ENCODE data around the gene GPX3. TPM values are rescaled to one million over a fixed set of nuclear protein-coding genes. Genes with fewer than 3 reads are reported as not detected.

GPX3 gene
- total and polyA plus RNA-seq, 4 donors = 22.7 to 42.0 (median 33.6) TPM

GRCh38 chr5:151071848-151072629 is 51.6 kb downstream of the GPX3 start:
- H3K27ac ChIP-seq (ENCODE audit: low read depth, low read length) = no peak overlapping the region
- H3K4me3 ChIP-seq (ENCODE audit: low read depth, low read length) = no peak overlapping the region
- H3K4me1 ChIP-seq (ENCODE audit: control insufficient read depth, insufficient read depth, low read length) = peaks cover 33% of the 10 kb centered on the region
- H3K36me3 ChIP-seq (ENCODE audit: control insufficient read depth, insufficient read depth, low read length) = no peaks in the 10 kb centered on the region
- H3K27me3 ChIP-seq (ENCODE audit: control insufficient read depth, insufficient read depth, low read length) = no peaks in the 10 kb centered on the region
- DNase-seq (ENCODE audit: low read depth in 4 of 6, low spot score in 6 of 6) = no peak
- H3K9me3 ChIP-seq (ENCODE audit: control insufficient read depth, insufficient read depth, low read length) = no peaks in the 10 kb centered on the region
- 95% methylated on average over 7 of the region's 10 CpGs for WGBS (ENCODE audit: insufficient coverage)

- Histone ChIP-seq H3K4me1 (ENCODE audit: control insufficient read depth, insufficient read depth, low read length) (peaks cover 28% of the 10 kb centered on the region), H3K27ac (ENCODE audit: low read depth, low read length) (no peak overlapping the region), H3K27me3 (ENCODE audit: control insufficient read depth, insufficient read depth, low read length) (no peaks in the 10 kb centered on the region), H3K36me3 (ENCODE audit: control insufficient read depth, insufficient read depth, low read length) (no peaks in the 10 kb centered on the region), H3K4me3 (ENCODE audit: low read depth, low read length) (no peak overlapping the region), H3K9me3 (ENCODE audit: control insufficient read depth, insufficient read depth, low read length) (no peaks in the 10 kb centered on the region)
- no peak for DNase-seq (ENCODE audit: low read depth in 4 of 6, low spot score in 6 of 6)
- no CpG with 5 or more reads among the region's 5 CpGs for WGBS (ENCODE audit: insufficient coverage)
Measured at GRCh38 chr5:151072630-151073025, 52.2 kb downstream of the GPX3 start.

GRCh38 chr5:151073280-151073679 is 52.9 kb downstream of the GPX3 start:
- H3K9me3 ChIP-seq (ENCODE audit: control insufficient read depth, insufficient read depth, low read length) = no peaks in the 10 kb centered on the region
- no peak overlapping the region for H3K4me3 ChIP-seq (ENCODE audit: low read depth, low read length)
- no peaks in the 10 kb centered on the region for H3K36me3 ChIP-seq (ENCODE audit: control insufficient read depth, insufficient read depth, low read length)
- no CpG with 5 or more reads among the region's 2 CpGs for WGBS (ENCODE audit: insufficient coverage)
- no peak overlapping the region for H3K27ac ChIP-seq (ENCODE audit: low read depth, low read length)
- H3K27me3 ChIP-seq (ENCODE audit: control insufficient read depth, insufficient read depth, low read length) = no peaks in the 10 kb centered on the region
- peaks cover 21% of the 10 kb centered on the region for H3K4me1 ChIP-seq (ENCODE audit: control insufficient read depth, insufficient read depth, low read length)
- DNase-seq (ENCODE audit: low read depth in 4 of 6, low spot score in 6 of 6) = no peak

DNA sequence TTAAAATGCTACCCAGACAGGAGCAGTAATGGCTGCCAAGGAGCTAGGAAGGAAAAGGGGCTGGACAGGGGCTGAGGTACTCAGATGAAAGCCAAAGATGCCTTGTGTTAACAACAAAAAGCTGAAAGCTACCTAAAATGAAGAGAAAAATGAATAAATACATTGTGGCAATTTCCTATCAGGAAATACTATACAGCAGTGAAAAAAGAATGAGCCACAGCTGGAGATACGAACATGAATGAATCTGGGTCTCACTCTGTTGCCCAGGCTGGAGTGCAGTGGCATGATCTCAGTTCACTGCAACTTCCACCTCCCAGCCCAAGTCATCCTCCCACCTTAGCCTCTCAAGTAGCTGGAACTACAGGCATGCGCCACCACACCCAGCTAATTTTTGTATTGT is 54.2 kb downstream of the GPX3 start:
- no peaks in the 10 kb centered on the region for H3K36me3 ChIP-seq (ENCODE audit: control insufficient read depth, insufficient read depth, low read length)
- whole genome bisulfite sequencing (ENCODE audit: insufficient coverage) = 100% methylated on average over 1 of the region's 2 CpGs
- H3K4me3 ChIP-seq (ENCODE audit: low read depth, low read length) = no peak overlapping the region
- H3K27me3 ChIP-seq (ENCODE audit: control insufficient read depth, insufficient read depth, low read length) = no peaks in the 10 kb centered on the region
- H3K27ac ChIP-seq (ENCODE audit: low read depth, low read length) = no peak overlapping the region
- DNase-seq (ENCODE audit: low read depth in 4 of 6, low spot score in 6 of 6) = no peak
- no peaks in the 10 kb centered on the region for H3K9me3 ChIP-seq (ENCODE audit: control insufficient read depth, insufficient read depth, low read length)
- H3K4me1 ChIP-seq (ENCODE audit: control insufficient read depth, insufficient read depth, low read length) = peaks cover 18% of the 10 kb centered on the region

DNA sequence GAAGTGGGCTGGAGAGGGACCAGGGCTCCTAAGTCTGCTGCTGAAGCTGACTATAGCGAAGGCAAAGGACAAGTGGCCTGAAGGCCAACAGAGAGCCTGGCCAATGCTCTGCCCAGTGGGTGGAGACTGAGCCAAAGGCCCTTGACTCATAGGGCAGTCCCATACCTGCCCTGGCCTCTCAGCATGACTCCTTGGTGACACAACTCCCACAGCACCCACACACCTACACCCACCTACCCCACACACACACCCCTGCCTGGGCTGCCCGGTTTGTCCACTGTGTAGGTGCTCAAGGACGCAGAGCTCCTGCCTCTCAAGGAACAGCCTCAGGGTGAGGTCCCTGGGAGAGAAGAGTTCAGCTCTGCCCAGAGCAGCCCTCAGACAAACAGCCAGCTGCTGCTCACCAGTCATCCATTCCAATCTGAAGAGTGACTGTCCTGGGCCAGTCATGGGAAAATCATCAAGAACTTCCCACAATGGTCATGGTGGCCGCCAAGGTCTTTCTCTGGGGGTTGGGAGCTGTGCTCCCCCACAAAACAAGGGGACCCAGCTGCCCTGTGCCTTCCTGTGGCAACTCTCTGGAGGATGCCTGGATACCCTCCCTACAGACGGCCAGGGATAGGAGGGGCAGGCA is 55.4 kb downstream of the GPX3 start:
- 83% methylated on average over 5 of the region's 5 CpGs for WGBS (ENCODE audit: insufficient coverage)
- DNase-seq (ENCODE audit: low read depth in 4 of 6, low spot score in 6 of 6) = no peak
- H3K27ac ChIP-seq (ENCODE audit: low read depth, low read length) = no peak overlapping the region
- H3K9me3 ChIP-seq (ENCODE audit: control insufficient read depth, insufficient read depth, low read length) = no peaks in the 10 kb centered on the region
- no peak overlapping the region for H3K4me3 ChIP-seq (ENCODE audit: low read depth, low read length)
- no peaks in the 10 kb centered on the region for H3K36me3 ChIP-seq (ENCODE audit: control insufficient read depth, insufficient read depth, low read length)
- H3K4me1 ChIP-seq (ENCODE audit: control insufficient read depth, insufficient read depth, low read length) = peaks cover 14% of the 10 kb centered on the region
- H3K27me3 ChIP-seq (ENCODE audit: control insufficient read depth, insufficient read depth, low read length) = no peaks in the 10 kb centered on the region

DNA sequence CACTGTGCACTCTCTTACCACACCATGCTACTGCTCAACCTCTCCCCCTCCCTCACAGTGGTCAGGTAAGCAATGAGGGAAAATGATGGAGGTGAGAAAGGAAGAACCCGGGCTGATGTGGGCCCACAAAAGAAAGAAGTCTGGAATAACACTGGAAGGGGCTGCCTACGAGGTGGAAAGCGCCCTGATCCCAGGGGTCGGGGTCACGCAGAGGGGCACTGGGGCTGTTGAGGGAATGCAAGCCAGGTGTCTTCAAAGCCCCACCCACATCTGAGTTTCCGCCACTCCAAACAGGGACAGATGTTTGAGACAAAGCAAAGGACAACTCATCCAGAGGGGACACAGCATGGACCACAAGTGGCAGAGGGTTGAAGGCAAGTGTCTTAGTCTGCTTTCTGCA is 56.2 kb downstream of the GPX3 start:
- H3K9me3 ChIP-seq (ENCODE audit: control insufficient read depth, insufficient read depth, low read length) = no peaks in the 10 kb centered on the region
- no peak for DNase-seq (ENCODE audit: low read depth in 4 of 6, low spot score in 6 of 6)
- no peaks in the 10 kb centered on the region for H3K36me3 ChIP-seq (ENCODE audit: control insufficient read depth, insufficient read depth, low read length)
- no peaks in the 10 kb centered on the region for H3K27me3 ChIP-seq (ENCODE audit: control insufficient read depth, insufficient read depth, low read length)
- H3K4me3 ChIP-seq (ENCODE audit: low read depth, low read length) = no peak overlapping the region
- H3K27ac ChIP-seq (ENCODE audit: low read depth, low read length) = no peak overlapping the region
- 60% methylated on average over 1 of the region's 6 CpGs for WGBS (ENCODE audit: insufficient coverage)
- H3K4me1 ChIP-seq (ENCODE audit: control insufficient read depth, insufficient read depth, low read length) = peaks cover 20% of the 10 kb centered on the region

DNA sequence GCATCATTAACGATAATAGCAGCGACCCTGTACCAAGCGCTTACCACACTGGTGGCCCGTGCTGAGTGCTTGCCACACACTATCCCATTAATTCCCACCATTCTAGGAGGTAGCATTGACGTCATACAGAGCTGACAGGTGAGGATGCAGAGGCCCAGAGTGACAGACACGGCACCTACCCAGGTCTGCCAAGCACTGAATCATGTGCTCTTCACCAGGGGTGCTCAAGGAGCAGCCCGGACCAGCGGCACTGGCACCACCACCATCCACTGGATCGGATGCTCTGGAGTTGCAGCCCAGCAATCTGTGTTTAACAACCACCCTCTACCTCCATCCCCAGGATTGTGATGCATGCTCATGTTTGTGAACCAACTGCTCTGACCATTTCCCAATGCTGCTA is 57.0 kb downstream of the GPX3 start:
- H3K9me3 ChIP-seq (ENCODE audit: control insufficient read depth, insufficient read depth, low read length) = no peaks in the 10 kb centered on the region
- no peak overlapping the region for H3K4me3 ChIP-seq (ENCODE audit: low read depth, low read length)
- 99% methylated on average over 9 of the region's 9 CpGs for WGBS (ENCODE audit: insufficient coverage)
- no peak for DNase-seq (ENCODE audit: low read depth in 4 of 6, low spot score in 6 of 6)
- no peak overlapping the region for H3K27ac ChIP-seq (ENCODE audit: low read depth, low read length)
- H3K4me1 ChIP-seq (ENCODE audit: control insufficient read depth, insufficient read depth, low read length) = peaks cover 21% of the 10 kb centered on the region
- H3K36me3 ChIP-seq (ENCODE audit: control insufficient read depth, insufficient read depth, low read length) = no peaks in the 10 kb centered on the region
- no peaks in the 10 kb centered on the region for H3K27me3 ChIP-seq (ENCODE audit: control insufficient read depth, insufficient read depth, low read length)

GRCh38 chr5:151077967-151078366 is 57.6 kb downstream of the GPX3 start:
- Histone ChIP-seq H3K4me1 (ENCODE audit: control insufficient read depth, insufficient read depth, low read length) (peaks cover 21% of the 10 kb centered on the region), H3K27ac (ENCODE audit: low read depth, low read length) (no peak overlapping the region)
- WGBS (ENCODE audit: insufficient coverage) = 82% methylated on average over 3 of the region's 3 CpGs

More at GRCh38 chr5:151077967-151078366, 57.6 kb downstream of the GPX3 start:
- Histone ChIP-seq H3K9me3 (ENCODE audit: control insufficient read depth, insufficient read depth, low read length) (no peaks in the 10 kb centered on the region), H3K4me3 (ENCODE audit: low read depth, low read length) (no peak overlapping the region), H3K36me3 (ENCODE audit: control insufficient read depth, insufficient read depth, low read length) (no peaks in the 10 kb centered on the region), H3K27me3 (ENCODE audit: control insufficient read depth, insufficient read depth, low read length) (no peaks in the 10 kb centered on the region)
- no peak for DNase-seq (ENCODE audit: low read depth in 4 of 6, low spot score in 6 of 6)

Measured in spinal cord (tissue), 10 donors.